Activated naive CD4-positive, alpha-beta T cell treated with anti-CD3 and anti-CD28 coated beads, Interleukin-2, amount 50 U/mL, for 72 hours (primary cell): Measurements from ENCODE around the gene RGS18. TPM values are rescaled to one million over a fixed set of nuclear protein-coding genes. Genes with fewer than 3 reads are reported as not detected.
"Not testable (repeated sequence)": the region's sequence is repeated elsewhere in the genome, so short reads cannot be mapped to it uniquely, and the experiment has no call there.

ENCODE experiments used
- ATAC-seq, 2 donors: fragments of 150-1000 bp; cut with Tn5 transposase; 2 replicates each; pipeline ENCODE4 v1.10.0; 2021; ENCODE audit warnings: mild to moderate bottlenecking in 2 of 2, moderate library complexity in 2 of 2
- DNase-seq, 2 donors: peaks; one replicate each; pipeline ENCODE4 v3.0.0; 2021 to 2022; ENCODE audit warnings: low spot score in 2 of 2
- H3K27ac Mint-ChIP-seq, 2 donors: one replicate each; pipeline ENCODE4 v1.8.0; 2022; ENCODE audit warnings: mild to moderate bottlenecking in 2 of 2, mixed read lengths in 2 of 2
- H3K36me3 Mint-ChIP-seq, 2 donors: one replicate each; pipeline ENCODE4 v1.8.0; 2022; ENCODE audit warnings: mixed read lengths in 2 of 2
- H3K9me3 Mint-ChIP-seq, 2 donors: one replicate each; pipeline ENCODE4 v1.8.0; 2022; ENCODE audit warnings: mixed read lengths in 2 of 2
- total RNA-seq, 2 donors: library from RNA; stranded (reverse); gene quantifications; one replicate each; pipeline ENCODE4 v1.2.3, GENCODE V29; 2022

Gene RGS18
- under 1 TPM in 1 of 2 donors, not detected in 1; 0.09 TPM for total RNA-seq

GRCh38 chr1:192158181-192158580 lies at the start of gene RGS18:
TSS of gene RGS18 (plus strand) at chr1:192158462. CDS start at chr1:192158638, 176 bp downstream.
- Mint-ChIP-seq H3K9me3 (peaks cover 0 to 4% of the 10 kb centered on the region in 2 donors), H3K27ac (no peak within 1 kb of the TSS), H3K36me3 (no peaks in the 10 kb centered on the region)
- ATAC-seq (no peak), DNase-seq (no peak)

GRCh38 chr1:192109576-192109975 lies 48.7 kb upstream of the RGS18 start:
- Mint-ChIP-seq H3K36me3 (no peaks in the 10 kb centered on the region), H3K27ac (no peak overlapping the region), H3K9me3 (peaks cover 9 to 12% of the 10 kb centered on the region in 2 donors)
- ATAC-seq (no peak), DNase-seq (no peak)

- peaks cover 14 to 19% of the 10 kb centered on the region in 2 donors for H3K9me3 Mint-ChIP-seq
- H3K27ac Mint-ChIP-seq: no peak overlapping the region
- ATAC-seq (no peak), DNase-seq (no peak)
- no peaks in the 10 kb centered on the region for H3K36me3 Mint-ChIP-seq
Observed at GRCh38 chr1:192115000-192115399, 43.3 kb upstream of the RGS18 start.

GRCh38 chr1:192118881-192119405 lies 39.3 kb upstream of the RGS18 start:
- DNase-seq (no peak), ATAC-seq (no peak)
- Mint-ChIP-seq H3K27ac (no peak overlapping the region), H3K36me3 (no peaks in the 10 kb centered on the region), H3K9me3 (peaks cover 10 to 17% of the 10 kb centered on the region in 2 donors)

- Mint-ChIP-seq H3K27ac (no peak overlapping the region), H3K9me3 (peaks cover 5 to 12% of the 10 kb centered on the region in 2 donors), H3K36me3 (no peaks in the 10 kb centered on the region)
- ATAC-seq: no peak
- no peak for DNase-seq
Observed at GRCh38 chr1:192119701-192120100, 38.6 kb upstream of the RGS18 start.

- DNase-seq: no peak
Observed at GRCh38 chr1:192122668-192123067, 35.6 kb upstream of the RGS18 start.

GRCh38 chr1:192123212-192123611 lies 35.0 kb upstream of the RGS18 start:
- DNase-seq (no peak), ATAC-seq (no peak)

More at GRCh38 chr1:192122668-192123067, 35.6 kb upstream of the RGS18 start:
- peaks cover 0 to 8% of the 10 kb centered on the region in 2 donors for H3K9me3 Mint-ChIP-seq
- no peak overlapping the region for H3K27ac Mint-ChIP-seq
- no peak for ATAC-seq
- H3K36me3 Mint-ChIP-seq: no peaks in the 10 kb centered on the region

GRCh38 chr1:192126030-192126619 lies 32.1 kb upstream of the RGS18 start:
- Mint-ChIP-seq H3K36me3 (no peaks in the 10 kb centered on the region), H3K9me3 (peaks cover 0 to 4% of the 10 kb centered on the region in 2 donors), H3K27ac (no peak overlapping the region)
- DNase-seq (no peak), ATAC-seq (no peak)

More at GRCh38 chr1:192123212-192123611, 35.0 kb upstream of the RGS18 start:
- Mint-ChIP-seq H3K9me3 (peaks cover 0 to 8% of the 10 kb centered on the region in 2 donors), H3K27ac (no peak overlapping the region), H3K36me3 (no peaks in the 10 kb centered on the region)

- no peak for ATAC-seq
- Mint-ChIP-seq H3K36me3 (no peaks in the 10 kb centered on the region), H3K9me3 (no peaks in the 10 kb centered on the region), H3K27ac (no peak overlapping the region)
- DNase-seq: no peak
Observed at GRCh38 chr1:192130175-192130574, 28.1 kb upstream of the RGS18 start.

GRCh38 chr1:192130865-192131264 lies 27.4 kb upstream of the RGS18 start:
- not testable (repeated sequence) for H3K36me3 Mint-ChIP-seq, DNase-seq, H3K27ac Mint-ChIP-seq, ATAC-seq, H3K9me3 Mint-ChIP-seq

GRCh38 chr1:192131914-192132313 lies 26.3 kb upstream of the RGS18 start:
- ATAC-seq: no peak

GRCh38 chr1:192133350-192133926 lies 24.8 kb upstream of the RGS18 start:
- DNase-seq: no peak
- H3K9me3 Mint-ChIP-seq: no peaks in the 10 kb centered on the region

More at GRCh38 chr1:192131914-192132313, 26.3 kb upstream of the RGS18 start:
- Mint-ChIP-seq H3K9me3 (no peaks in the 10 kb centered on the region), H3K27ac (no peak overlapping the region), H3K36me3 (no peaks in the 10 kb centered on the region)
- no peak for DNase-seq

GRCh38 chr1:192140382-192140781 lies 17.9 kb upstream of the RGS18 start:
- no peak for ATAC-seq
- Mint-ChIP-seq H3K36me3 (no peaks in the 10 kb centered on the region), H3K27ac (no peak overlapping the region), H3K9me3 (peaks cover 3 to 4% of the 10 kb centered on the region in 2 donors)
- DNase-seq: no peak

More at GRCh38 chr1:192133350-192133926, 24.8 kb upstream of the RGS18 start:
- no peak for ATAC-seq
- H3K27ac Mint-ChIP-seq: no peak overlapping the region
- no peaks in the 10 kb centered on the region for H3K36me3 Mint-ChIP-seq

GRCh38 chr1:192147221-192147620 lies 11.0 kb upstream of the RGS18 start:
- no peak overlapping the region for H3K27ac Mint-ChIP-seq
- DNase-seq (no peak), ATAC-seq (no peak)
- no peaks in the 10 kb centered on the region for H3K36me3 Mint-ChIP-seq
- H3K9me3 Mint-ChIP-seq: peaks cover 3 to 4% of the 10 kb centered on the region in 2 donors

- no peaks in the 10 kb centered on the region for H3K36me3 Mint-ChIP-seq
- DNase-seq (no peak), ATAC-seq (no peak)
- peaks cover 3 to 4% of the 10 kb centered on the region in 2 donors for H3K9me3 Mint-ChIP-seq
- H3K27ac Mint-ChIP-seq: no peak overlapping the region
Observed at GRCh38 chr1:192147696-192148095, 10.6 kb upstream of the RGS18 start.

GRCh38 chr1:192151176-192151575 lies 7.1 kb upstream of the RGS18 start:
- H3K36me3 Mint-ChIP-seq: no peaks in the 10 kb centered on the region
- H3K9me3 Mint-ChIP-seq: no peaks in the 10 kb centered on the region
- ATAC-seq: no peak

GRCh38 chr1:192153276-192153675 lies 5.0 kb upstream of the RGS18 start:
- Mint-ChIP-seq H3K36me3 (no peaks in the 10 kb centered on the region), H3K27ac (no peak overlapping the region), H3K9me3 (no peaks in the 10 kb centered on the region)
- DNase-seq: no peak
- no peak for ATAC-seq

More at GRCh38 chr1:192151176-192151575, 7.1 kb upstream of the RGS18 start:
- no peak for DNase-seq
- no peak overlapping the region for H3K27ac Mint-ChIP-seq

- no peaks in the 10 kb centered on the region for H3K36me3 Mint-ChIP-seq
- no peak overlapping the region for H3K27ac Mint-ChIP-seq
- no peak for DNase-seq
- ATAC-seq: no peak
- no peaks in the 10 kb centered on the region for H3K9me3 Mint-ChIP-seq
Observed at GRCh38 chr1:192157067-192157466, 1.2 kb upstream of the RGS18 start.
